ENCODE data around the gene BID.
"Not testable (repeated sequence)": the region's sequence is repeated elsewhere in the genome, so short reads cannot be mapped to it uniquely, and the experiment has no call there.

Gene BID

GRCh38 chr22:17698276-17698675, 76.0 kb downstream of the BID start:
- DNase-seq: not testable (repeated sequence)

- DNase-seq: not testable (repeated sequence)
These were observed 77.1 kb downstream of the BID start for GRCh38 chr22:17697196-17697595.

- no peak for DNase-seq
These were observed 78.3 kb downstream of the BID start for GRCh38 chr22:17695986-17696385.

GRCh38 chr22:17694752-17695151, 79.5 kb downstream of the BID start:
- DNase-seq: no peak

GRCh38 chr22:17694193-17694592, 80.1 kb downstream of the BID start:
- DNase-seq: no peak

GRCh38 chr22:17692841-17693240, 81.4 kb downstream of the BID start:
- DNase-seq: no peak

GRCh38 chr22:17684245-17684644, 90.0 kb downstream of the BID start:
- DNase-seq: no peak
